ENCODE results near the gene CCL22.

The CCL22 gene

DNA sequence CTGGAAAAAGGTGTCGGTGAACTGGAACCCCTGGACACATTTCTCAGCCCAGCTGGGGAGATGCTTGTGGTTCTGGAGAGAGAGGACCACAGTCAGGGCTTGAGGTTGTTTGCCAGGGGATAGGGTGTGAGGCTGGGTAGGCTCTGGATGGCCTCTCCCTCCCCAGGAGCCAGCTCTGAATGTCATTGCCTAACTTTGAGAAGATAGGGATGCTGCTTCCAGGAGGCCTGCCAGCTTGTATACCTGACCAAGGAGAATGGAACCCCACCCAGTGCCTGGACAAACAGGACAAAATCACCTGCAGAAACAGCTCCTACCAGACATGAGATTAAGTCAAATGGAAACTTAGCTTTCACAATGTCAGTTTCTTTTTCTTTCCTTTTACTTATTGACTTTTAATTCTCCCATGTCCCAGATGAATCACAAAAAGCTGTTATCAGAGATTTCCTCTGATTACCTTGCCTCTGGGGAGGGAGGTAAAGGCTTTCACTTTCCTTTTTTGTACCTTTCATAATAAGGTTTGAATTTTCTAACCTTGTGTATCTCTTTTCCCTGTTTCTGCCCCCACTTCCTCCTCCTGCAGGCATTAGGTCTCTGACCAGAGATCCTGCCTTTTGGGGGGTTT is 44.3 kb upstream of the CCL22 start:
- no peaks in the 10 kb centered on the region for H3F3A ChIP-seq (ENCODE audit: insufficient read depth, low read length)
- H2AFZ ChIP-seq (ENCODE audit: low read length): no peak overlapping the region
- H3K27ac ChIP-seq (ENCODE audit: low read depth, low read length, poor library complexity, severe bottlenecking): no peak overlapping the region
- no peaks in the 10 kb centered on the region for H3K27me3 ChIP-seq (ENCODE audit: insufficient read depth, low read length)
- TF ChIP-seq, protein P1, sequence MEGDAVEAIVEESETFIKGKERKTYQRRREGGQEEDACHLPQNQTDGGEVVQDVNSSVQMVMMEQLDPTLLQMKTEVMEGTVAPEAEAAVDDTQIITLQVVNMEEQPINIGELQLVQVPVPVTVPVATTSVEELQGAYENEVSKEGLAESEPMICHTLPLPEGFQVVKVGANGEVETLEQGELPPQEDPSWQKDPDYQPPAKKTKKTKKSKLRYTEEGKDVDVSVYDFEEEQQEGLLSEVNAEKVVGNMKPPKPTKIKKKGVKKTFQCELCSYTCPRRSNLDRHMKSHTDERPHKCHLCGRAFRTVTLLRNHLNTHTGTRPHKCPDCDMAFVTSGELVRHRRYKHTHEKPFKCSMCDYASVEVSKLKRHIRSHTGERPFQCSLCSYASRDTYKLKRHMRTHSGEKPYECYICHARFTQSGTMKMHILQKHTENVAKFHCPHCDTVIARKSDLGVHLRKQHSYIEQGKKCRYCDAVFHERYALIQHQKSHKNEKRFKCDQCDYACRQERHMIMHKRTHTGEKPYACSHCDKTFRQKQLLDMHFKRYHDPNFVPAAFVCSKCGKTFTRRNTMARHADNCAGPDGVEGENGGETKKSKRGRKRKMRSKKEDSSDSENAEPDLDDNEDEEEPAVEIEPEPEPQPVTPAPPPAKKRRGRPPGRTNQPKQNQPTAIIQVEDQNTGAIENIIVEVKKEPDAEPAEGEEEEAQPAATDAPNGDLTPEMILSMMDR (IDR thresholded peaks at IDR 0.05; ENCODE audit: low read length): no peak
- TF ChIP-seq EZH2 (IDR thresholded peaks at IDR 0.05; ENCODE audit: borderline replicate concordance, low read length): no peak
- H3K4me3 ChIP-seq (ENCODE audit: low read depth, low read length, poor library complexity, severe bottlenecking): no peak overlapping the region
- no peak overlapping the region for H3K9ac ChIP-seq (ENCODE audit: low read length)
- H3K79me2 ChIP-seq (ENCODE audit: insufficient read depth, low read length): no peaks in the 10 kb centered on the region
- H3K4me1 ChIP-seq (ENCODE audit: insufficient read depth, low read length, severe bottlenecking): no peaks in the 10 kb centered on the region
- H3K4me2 ChIP-seq (ENCODE audit: low read length): no peak overlapping the region
- no peaks in the 10 kb centered on the region for H4K20me1 ChIP-seq (ENCODE audit: insufficient read depth, low read length)
- no peaks in the 10 kb centered on the region for H3K9me2 ChIP-seq (ENCODE audit: low read depth, low read length)
- no peaks in the 10 kb centered on the region for H3K36me3 ChIP-seq (ENCODE audit: insufficient read depth, low read length)
- no peaks in the 10 kb centered on the region for H3K9me3 ChIP-seq (ENCODE audit: low read length)

DNA sequence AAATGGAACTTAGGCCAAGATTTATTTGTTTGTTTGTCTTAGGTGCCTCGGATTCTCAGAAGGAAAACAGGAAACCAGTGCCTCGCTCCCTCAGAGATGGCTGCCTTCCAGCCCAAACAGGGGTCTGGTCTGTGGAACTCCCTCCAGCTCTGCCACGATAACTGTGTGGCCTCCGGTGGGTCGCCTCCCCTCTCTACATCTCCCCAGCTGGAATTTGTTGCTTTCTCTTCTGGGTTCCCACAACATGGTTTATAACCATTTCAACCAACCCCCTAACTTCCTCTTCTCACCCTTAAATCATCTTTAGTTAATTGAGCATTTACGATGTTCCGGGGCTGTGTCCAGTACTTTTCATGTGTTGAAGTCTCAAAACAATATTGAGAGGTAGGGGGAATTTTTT is 43.2 kb upstream of the CCL22 start:
- Histone ChIP-seq H3K9me3 (ENCODE audit: low read length) (no peaks in the 10 kb centered on the region), H3K9ac (ENCODE audit: low read length) (no peak overlapping the region), H3K9me2 (ENCODE audit: low read depth, low read length) (no peaks in the 10 kb centered on the region), H3K4me3 (ENCODE audit: low read depth, low read length, poor library complexity, severe bottlenecking) (no peak overlapping the region), H2AFZ (ENCODE audit: low read length) (no peak overlapping the region), H3K79me2 (ENCODE audit: insufficient read depth, low read length) (no peaks in the 10 kb centered on the region), H3K4me1 (ENCODE audit: insufficient read depth, low read length, severe bottlenecking) (no peaks in the 10 kb centered on the region), H3K27ac (ENCODE audit: low read depth, low read length, poor library complexity, severe bottlenecking) (no peak overlapping the region), H3K4me2 (ENCODE audit: low read length) (no peak overlapping the region), H3K36me3 (ENCODE audit: insufficient read depth, low read length) (no peaks in the 10 kb centered on the region), H3F3A (ENCODE audit: insufficient read depth, low read length) (no peaks in the 10 kb centered on the region), H4K20me1 (ENCODE audit: insufficient read depth, low read length) (no peaks in the 10 kb centered on the region), H3K27me3 (ENCODE audit: insufficient read depth, low read length) (no peaks in the 10 kb centered on the region)
- TF ChIP-seq, protein P1 (IDR thresholded peaks at IDR 0.05; ENCODE audit: low read length): no peak
- no peak for TF ChIP-seq EZH2 (IDR thresholded peaks at IDR 0.05; ENCODE audit: borderline replicate concordance, low read length)

DNA sequence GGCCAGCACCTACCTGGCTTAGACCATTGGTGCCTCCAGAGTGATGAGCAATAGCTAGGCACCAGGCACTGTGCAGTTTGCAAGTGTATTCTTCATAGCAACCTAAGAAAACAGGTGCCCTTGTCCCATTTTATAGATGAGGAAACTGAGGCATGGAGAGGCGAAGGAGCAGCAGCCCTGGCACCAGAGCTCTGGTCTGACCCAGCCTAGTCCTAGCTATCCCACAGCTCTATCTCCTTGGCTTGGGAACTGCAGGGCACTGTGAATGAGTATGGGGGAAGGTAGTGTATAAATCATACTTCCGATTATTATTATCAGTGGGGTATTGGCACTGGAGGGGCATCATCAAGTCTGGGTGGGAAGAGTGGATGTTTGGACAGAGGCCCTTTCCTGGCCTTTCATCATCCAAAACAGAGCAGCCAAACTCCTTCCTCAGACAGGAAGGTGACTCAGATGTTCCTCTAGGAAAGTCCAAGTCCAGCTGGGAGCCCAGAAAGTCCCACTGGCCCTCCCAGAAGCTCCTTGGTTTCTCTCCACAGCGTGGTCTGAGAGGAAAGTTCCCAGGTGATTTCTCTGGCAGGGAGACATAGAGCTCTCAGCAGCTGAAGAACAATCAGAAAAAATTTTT is 42.1 kb upstream of the CCL22 start:
- no peak overlapping the region for H3K27ac ChIP-seq (ENCODE audit: low read depth, low read length, poor library complexity, severe bottlenecking)
- H3K36me3 ChIP-seq (ENCODE audit: insufficient read depth, low read length): no peaks in the 10 kb centered on the region
- no peaks in the 10 kb centered on the region for H4K20me1 ChIP-seq (ENCODE audit: insufficient read depth, low read length)
- H3K79me2 ChIP-seq (ENCODE audit: insufficient read depth, low read length): no peaks in the 10 kb centered on the region
- TF ChIP-seq, protein P1 (IDR thresholded peaks at IDR 0.05; ENCODE audit: low read length): no peak
- TF ChIP-seq EZH2 (IDR thresholded peaks at IDR 0.05; ENCODE audit: borderline replicate concordance, low read length): no peak
- no peaks in the 10 kb centered on the region for H3F3A ChIP-seq (ENCODE audit: insufficient read depth, low read length)
- H3K4me3 ChIP-seq (ENCODE audit: low read depth, low read length, poor library complexity, severe bottlenecking): no peak overlapping the region
- no peak overlapping the region for H2AFZ ChIP-seq (ENCODE audit: low read length)
- H3K4me1 ChIP-seq (ENCODE audit: insufficient read depth, low read length, severe bottlenecking): no peaks in the 10 kb centered on the region
- H3K9me2 ChIP-seq (ENCODE audit: low read depth, low read length): no peaks in the 10 kb centered on the region
- no peak overlapping the region for H3K9ac ChIP-seq (ENCODE audit: low read length)
- no peaks in the 10 kb centered on the region for H3K9me3 ChIP-seq (ENCODE audit: low read length)
- no peak overlapping the region for H3K4me2 ChIP-seq (ENCODE audit: low read length)
- no peaks in the 10 kb centered on the region for H3K27me3 ChIP-seq (ENCODE audit: insufficient read depth, low read length)

All from OCI-LY1 (cell line).